GM19099 (cell line): Measurements from ENCODE around the gene SNAPC4.

Experiments used
- POLR2A ChIP-seq: IDR thresholded peaks from 3 replicates; pipeline ENCODE4 v1.6.1; 2011; ENCODE audit warnings: low read depth; ENCODE audit not compliant: insufficient read length; ENCODE audit errors: extremely low read depth

The SNAPC4 gene

DNA sequence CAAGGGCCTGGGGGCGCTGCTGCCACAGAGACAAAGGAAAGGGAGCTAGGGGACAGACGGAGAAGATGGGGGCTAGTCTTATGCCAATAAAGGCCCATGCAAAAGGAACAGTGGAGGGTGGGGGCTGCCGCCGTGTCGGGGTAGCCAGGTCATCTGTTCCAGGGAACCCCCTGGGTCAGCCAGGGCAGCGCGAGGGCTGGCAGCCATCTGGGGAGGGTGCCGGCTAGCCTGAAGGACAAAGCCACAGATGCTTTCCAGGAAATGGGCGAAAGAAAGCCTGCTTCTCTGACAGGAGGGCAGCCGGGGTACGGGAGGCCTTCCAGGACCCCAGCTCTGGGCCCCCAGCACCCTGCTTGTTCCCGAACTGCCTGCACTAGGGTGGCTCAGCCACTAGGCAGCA lies 24.9 kb downstream of the SNAPC4 start:
- TF ChIP-seq POLR2A = no peak

DNA sequence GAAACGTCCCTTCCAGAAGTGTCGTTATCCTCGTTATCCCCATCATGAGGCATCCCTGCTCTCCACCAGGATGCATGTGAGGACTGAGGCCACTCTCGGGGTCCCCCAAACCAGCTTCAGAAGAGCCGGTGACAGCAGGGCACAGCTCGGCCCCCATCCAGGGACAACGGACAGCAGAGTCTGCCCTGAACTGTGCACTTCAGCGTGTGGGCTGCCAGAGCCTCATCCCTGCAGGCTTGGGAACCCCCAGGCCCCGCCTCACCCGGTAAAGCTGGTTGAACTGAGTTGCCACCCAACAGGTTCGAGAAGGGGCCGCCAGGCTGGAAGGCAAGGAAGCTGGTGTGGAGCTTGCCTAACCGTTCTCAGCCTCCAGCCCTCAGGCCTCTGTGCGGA lies 25.8 kb downstream of the SNAPC4 start:
- no peak for TF ChIP-seq POLR2A

DNA sequence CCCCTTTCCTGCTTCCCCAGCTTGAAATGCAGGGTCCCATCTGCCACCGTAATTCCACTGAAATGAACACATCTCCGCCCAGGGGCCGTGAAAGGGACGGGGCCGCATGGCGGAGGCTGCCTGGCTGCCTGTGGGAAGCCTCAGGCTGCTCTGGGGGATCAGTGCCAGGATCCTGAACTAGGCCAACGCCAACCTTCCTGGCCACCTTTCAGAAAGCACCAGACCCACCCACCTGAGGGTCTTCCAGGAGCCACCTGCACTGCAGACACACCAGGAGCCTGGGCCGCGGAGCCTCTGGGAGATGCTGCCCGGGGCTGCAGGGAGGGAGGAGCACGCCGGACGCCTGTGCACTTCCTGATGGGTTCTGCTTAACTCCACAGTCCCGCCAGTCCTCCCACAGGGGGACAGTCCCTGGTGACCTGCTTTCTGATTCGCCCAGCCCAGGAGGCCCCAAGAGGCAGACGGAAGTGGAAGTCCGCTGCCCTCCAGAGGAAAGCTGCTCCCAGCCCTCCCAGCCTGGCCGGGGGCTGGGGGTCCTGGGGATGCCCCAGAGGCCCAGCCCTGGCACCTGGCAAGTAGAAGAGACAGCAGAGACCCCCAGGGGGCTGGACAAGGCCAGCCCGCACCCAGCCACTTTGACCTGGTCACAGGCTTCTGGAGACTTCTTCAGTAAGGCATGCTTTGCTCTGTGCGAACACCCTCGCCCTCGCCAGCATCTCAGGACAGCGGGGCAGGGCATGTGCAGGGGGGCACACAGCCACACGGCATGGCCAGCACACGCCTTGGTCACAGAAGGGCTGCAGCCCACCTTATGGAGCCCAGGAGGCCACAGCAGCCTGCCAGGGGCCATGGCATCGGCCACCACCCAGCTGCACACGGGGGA lies 26.4 kb downstream of the SNAPC4 start, which contains the start of gene CARD9:
CARD9 (minus strand) TSS at position 370 of the 883 bp plus-strand sequence. CDS start 1,591 bp downstream, outside the sequence.
- no peak for TF ChIP-seq POLR2A

DNA sequence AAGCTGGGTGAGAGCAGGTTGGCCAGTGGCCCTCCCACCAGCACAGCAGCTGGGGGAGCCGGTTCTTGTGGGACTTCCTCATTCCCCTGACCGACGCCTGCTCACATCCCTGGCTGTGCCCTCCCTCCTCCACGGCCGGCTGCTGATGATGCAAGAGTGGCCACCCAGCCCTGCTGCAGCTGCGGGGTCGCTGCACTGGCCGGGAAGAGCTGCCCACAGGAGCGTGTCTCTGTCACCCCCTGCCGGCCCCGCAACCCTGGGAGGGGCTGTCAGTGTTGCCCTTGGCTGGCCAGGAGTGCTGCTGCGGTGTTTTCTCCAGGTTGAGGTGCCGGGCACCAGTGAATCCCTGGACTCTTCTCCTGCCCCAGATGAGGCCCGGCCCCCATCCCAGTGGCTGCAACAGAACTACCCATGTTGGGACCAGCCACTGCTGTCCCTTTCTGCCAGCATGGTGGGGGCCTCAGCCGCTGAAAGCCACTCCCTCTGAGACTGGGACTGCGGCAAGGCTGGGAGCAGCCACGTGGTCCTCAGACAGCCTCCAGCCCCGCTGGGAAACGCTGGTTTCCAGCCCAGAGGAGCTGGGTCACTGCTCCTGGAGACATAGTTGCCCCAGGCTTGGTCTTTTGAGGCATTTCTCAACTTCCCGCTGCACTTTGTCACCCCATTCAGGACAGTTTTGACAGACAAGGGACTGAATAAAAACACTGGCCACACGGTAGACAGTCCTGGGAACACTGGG lies 27.2 kb downstream of the SNAPC4 start:
- no peak for TF ChIP-seq POLR2A

DNA sequence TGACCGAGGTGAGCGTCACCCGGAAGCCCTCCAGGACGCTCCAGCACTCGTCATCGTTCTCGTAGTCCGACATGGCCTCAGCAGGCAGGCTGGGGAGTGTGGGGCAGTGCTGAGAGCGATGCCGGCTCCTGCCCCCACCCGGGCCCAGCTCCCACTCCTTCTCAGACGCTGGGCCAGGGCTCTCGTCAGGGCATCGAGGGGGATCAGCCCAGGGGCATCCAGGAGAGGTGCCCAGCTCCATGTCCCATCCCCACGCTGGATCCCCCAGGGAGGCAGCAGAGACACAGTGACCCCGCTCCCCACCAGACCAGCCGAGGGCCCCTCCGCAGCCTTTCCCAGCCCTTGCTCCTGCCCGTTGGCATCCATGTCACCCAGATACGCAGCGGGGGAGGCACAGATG lies 28.0 kb downstream of the SNAPC4 start:
- TF ChIP-seq POLR2A = no peak

DNA sequence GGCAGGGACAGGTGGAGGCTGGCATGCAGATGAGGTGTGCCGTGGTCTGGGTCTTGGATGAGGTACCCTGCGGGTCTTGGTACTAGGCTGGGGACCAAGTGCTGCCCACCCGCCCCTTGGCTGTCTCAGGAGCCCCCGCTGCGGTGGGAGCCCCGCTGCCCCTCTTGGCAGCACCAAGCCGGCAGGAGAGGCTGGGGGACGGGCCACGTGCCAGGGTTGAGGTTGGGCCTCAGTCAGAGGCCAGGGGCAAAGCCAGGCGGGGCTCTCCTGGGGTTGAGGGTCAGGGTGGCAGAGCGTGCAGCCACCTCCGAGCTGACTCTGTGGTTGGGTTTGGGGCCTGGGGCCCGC lies 28.5 kb downstream of the SNAPC4 start:
- TF ChIP-seq POLR2A = no peak

DNA sequence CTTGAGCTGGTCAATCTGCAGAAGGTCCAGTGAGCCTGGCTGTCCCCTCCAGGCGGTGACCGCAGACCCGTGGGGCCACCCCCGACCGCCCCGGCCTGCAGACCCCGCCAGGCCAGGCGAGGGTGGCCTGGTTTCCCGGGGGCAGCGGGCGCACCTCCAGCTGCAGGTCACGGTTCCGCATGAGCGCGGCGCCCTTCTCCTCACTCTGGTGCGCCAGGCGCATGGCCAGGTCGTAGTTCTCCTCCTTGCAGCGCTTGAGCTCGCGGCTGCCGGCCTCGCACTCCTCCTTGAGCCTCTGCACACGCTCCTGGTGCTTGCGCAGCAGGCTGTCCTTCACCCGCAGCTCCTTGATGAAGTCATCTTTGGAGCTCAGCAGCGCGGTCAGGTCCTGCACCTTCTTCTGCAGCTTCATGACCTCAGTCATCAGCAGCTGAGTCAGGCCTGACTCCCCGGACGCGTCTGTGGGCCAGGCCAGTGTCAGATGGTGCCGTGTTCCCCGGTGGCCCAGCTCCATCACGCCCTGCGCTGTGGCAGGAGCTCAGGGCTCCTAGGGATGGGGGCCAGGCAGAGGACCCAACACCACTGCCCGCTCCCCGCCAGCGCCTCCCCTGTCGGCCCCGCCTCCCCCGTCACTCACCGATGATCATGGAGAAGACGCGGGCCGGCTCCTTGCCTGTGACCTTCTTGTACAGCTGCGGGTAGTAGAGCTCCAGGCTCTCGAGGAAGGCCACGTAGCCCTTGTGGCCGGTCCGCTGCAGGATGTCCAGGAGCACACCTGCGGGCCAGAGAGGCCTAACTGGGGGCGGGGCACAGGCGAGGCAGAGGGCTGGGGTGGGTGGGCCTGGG lies 29.1 kb downstream of the SNAPC4 start:
- no peak for TF ChIP-seq POLR2A

DNA sequence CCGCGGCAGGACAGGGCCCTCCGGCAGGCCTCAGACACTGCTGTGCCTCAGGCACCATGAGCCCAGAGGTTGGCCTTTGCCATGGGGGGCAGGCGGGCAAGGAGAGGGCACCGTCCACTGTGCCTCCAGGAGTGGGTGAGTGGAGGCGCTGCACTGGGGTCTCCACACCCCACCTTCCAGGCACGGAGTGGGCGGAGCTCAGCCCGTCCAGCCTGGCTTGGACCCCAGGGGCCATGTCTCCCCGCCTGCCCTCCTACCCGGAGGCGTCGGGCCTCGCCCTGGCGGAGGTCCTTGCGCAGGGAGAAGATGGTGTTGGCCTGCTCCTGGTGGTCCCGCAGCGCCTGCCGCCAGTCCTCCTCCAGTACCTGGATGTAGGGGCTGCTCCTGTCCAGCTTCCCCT lies 29.9 kb downstream of the SNAPC4 start:
- no peak for TF ChIP-seq POLR2A

DNA sequence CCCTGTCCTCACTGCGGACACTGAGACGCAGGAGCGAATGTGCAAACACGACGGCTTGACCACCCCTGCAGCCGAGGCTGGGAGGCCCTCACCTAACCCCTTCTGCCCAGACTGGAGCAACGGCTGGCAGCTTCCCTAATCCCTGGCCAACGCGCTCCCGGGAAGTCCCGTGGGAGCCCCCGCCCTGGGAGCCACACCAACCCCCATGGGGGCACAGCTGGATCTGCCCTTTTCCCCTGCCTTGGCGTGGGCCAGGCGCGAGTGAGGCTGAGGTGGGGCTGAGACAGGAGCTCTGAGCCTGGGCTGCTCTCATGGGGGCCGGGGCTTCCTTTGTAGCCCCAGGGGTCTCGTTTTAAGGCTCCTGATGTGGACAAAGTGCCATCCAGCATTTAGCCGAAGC lies 31.8 kb downstream of the SNAPC4 start:
- TF ChIP-seq POLR2A = no peak

DNA sequence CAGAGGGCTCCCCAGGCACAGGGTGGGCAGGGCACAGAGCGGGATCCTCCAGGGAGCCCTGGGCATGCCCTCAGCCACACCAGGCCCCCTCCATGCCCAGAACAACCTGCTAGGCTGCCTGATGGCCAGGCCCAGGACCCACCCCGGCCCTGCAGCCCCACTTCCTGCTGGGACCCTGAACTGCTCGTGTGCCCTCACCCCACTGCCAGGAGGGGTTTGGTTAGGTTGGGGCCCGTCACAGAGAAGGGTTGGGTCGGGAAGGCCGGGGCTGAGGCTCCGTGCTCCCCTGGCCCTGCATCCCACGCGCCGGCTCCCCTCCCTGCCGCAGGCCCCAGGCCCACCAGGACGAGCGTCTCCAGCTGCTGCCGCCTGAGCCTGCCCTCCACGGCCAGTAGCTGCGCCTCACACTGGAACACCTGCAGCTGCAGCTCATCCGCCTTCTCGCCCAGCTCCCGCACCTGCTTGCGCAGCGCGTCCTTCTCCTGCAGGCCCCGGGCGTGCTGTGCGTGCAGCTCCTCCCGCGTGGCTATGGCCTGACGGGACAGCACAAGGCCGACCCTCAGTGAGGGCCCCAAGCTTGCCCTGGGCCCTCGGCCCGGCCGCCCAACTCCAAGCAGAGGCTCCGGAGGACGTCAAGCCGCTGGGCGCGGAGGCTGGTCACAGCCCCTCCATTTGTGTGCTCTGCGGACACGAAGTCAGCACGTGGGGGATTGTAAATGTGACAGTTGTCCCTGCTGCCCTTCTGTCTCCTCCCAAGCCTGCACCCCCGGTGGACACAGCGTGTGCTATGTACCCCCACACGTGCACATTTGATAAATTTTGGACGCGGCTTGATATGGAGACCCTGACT lies 32.4 kb downstream of the SNAPC4 start:
- TF ChIP-seq POLR2A = no peak

DNA sequence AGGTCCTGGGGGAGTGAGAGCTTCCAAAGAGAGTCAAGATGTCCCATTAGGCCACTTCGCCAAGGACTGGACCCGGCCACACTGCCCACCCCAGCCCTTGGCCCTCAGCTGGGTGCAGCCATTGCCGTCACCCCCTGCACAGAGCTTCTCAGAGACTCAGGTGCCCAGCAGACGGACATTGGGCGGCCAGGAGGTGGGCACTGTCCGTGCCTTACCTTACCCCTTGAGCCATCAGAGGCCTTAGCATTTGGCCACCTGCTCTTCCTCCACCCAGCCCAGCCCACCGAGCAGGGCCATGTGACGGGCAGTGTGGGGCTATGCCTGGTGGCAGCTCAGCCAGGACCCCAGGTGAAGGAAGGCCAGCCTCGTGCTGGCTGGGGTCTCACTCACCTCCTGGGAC lies 33.1 kb downstream of the SNAPC4 start:
- no peak for TF ChIP-seq POLR2A

DNA sequence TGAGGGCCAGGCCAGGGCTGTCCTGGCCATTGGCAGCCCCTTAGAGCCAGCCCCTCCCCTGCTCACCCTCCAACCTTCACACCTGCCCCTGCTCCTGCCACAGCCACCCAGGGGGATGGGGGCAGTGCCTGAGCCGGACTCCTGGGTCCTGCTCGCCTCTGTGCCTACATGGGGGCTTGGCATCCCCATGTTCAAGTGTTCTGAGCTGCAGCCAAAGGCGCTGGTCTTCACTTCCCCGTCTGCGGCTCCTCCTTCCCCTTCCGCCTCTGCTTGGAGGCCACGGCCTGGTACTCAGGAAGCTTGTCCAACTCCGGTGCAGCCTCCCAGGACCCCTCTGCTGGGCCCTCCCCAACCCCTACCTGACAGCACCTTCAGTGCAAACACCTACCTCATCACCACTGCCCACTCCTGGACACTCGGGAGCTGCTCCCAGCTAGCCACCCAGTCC lies 34.2 kb downstream of the SNAPC4 start:
- no peak for TF ChIP-seq POLR2A

DNA sequence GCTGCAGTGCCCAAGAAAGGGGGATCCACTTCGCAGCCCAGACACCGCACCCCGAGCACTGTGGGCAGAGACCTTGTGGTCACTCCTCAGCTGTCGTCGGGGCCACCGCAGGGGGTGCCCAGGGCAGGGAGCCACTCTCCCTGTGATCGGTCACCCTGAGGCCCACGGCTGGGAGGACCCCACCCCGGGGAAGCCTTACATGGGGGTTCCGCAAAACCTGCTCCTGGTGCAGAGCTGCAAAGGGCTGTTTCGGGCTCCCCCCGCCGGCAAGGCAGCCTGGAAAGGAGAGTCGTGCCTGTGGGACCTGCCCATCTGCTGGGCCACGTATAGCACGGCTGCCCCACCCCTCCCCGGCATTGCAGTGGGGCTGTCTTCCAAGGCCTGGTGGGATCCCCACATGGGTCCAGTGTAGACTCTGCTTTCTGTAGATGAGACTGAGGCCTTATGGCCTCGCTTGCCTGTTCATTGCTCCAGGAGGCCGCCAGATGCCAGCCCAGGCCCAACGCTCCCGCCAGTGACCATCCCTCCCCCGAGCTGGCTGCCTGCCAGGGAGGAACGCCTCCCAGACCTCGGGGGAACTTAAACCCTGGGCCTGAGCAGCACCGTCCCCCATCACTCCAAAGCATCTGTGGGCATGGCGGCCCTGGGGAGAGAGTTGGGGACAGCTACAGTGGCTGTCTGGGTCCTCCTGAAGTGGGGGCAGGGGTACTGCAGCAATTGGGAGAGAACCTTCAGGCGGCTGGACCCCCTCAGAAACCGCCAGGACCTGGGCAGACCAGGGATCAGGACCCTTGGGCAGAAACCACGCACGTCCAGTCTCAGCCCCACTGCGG lies 34.8 kb downstream of the SNAPC4 start:
- no peak for TF ChIP-seq POLR2A
